OCI-LY3 (cell line): ENCODE data around the gene POU5F1.
A peak's percentile ranks its signal among the peaks of the same experiment; 100 is the strongest.

ENCODE experiments used
- H2AFZ ChIP-seq: fragments of 200-600, 300-600 bp; shearing (Covaris generic); 2 replicates; pipeline ENCODE4 v1.6.0; 2014; ENCODE audit warnings: antibody characterized with exemption, low read depth, low read length
- H3K27ac ChIP-seq: fragments of 200-600, 300-600 bp; sonication (generic); 2 replicates; pipeline ENCODE4 v1.5.1; 2014; ENCODE audit warnings: mild to moderate bottlenecking, low read length, moderate library complexity, mixed read lengths
- H3K27me3 ChIP-seq: fragments of 200-600, 300-600 bp; sonication (generic); 2 replicates; pipeline ENCODE4 v1.6.1; 2014; ENCODE audit warnings: low read depth, low read length, mixed read lengths
- H3K36me3 ChIP-seq: fragments of 200-600, 300-600 bp; sonication (generic); replicated peaks from 2 replicates; pipeline ENCODE3; 2014; ENCODE audit warnings: low read depth, low read length, mixed read lengths
- H3K4me1 ChIP-seq: fragments of 300-600, 200-600 bp; sonication (generic); 2 replicates; pipeline ENCODE4 v1.6.1; 2014; ENCODE audit warnings: low read length, mixed read lengths
- H3K4me2 ChIP-seq: fragments of 200-600, 300-600 bp; sonication (generic); 2 replicates; pipeline ENCODE4 v1.6.1; 2014; ENCODE audit warnings: low read length, mixed read lengths
- H3K4me3 ChIP-seq: fragments of 300-600, 200-600 bp; sonication (generic); 2 replicates; pipeline ENCODE4 v1.5.1; 2014; ENCODE audit warnings: antibody characterized with exemption, mild to moderate bottlenecking, low read length, moderate library complexity
- H3K79me2 ChIP-seq: fragments of 300-600, 200-600 bp; shearing (Covaris generic); 2 replicates; pipeline ENCODE4 v1.6.1; 2014; ENCODE audit warnings: mild to moderate bottlenecking, low read length, mixed read lengths
- H3K9ac ChIP-seq: fragments of 300-600, 200-600 bp; shearing (Covaris generic); 2 replicates; pipeline ENCODE4 v1.6.0; 2014; ENCODE audit warnings: mild to moderate bottlenecking, low read length, moderate library complexity
- H3K9me3 ChIP-seq: fragments of 200-600, 300-600 bp; shearing (Covaris generic); 2 replicates; pipeline ENCODE4 v1.6.1; 2014; ENCODE audit warnings: low read length, mixed read lengths; ENCODE audit not compliant: insufficient read depth
- H4K20me1 ChIP-seq: fragments of 200-600, 300-600 bp; sonication (generic); 2 replicates; pipeline ENCODE4 v1.6.1; 2016; ENCODE audit warnings: low read length, mixed read lengths; ENCODE audit not compliant: insufficient read depth
- CTCF ChIP-seq: fragments of 200-600, 300-600 bp; sonication (generic); IDR thresholded peaks from 2 replicates; pipeline ENCODE4 v1.5.1; 2014; ENCODE audit warnings: antibody characterized with exemption, low read length, low read depth
- EZH2phosphoT487 ChIP-seq: fragments of 200-600 bp; shearing (Covaris generic); IDR thresholded peaks from 2 replicates; pipeline ENCODE4 v1.6.1; 2018; ENCODE audit warnings: antibody characterized with exemption, mixed run types, low read depth

POU5F1 gene

GRCh38 chr6:31158140-31158862, 12.2 kb downstream of the POU5F1 start, which contains the start of gene TCF19:
TCF19 (plus strand) TSS chr6:31158589; CDS start chr6:31159470, 881 bp downstream.
- no peak within 1 kb of the TSS for H2AFZ ChIP-seq
- peak within 1 kb of the TSS; percentile 93 for H3K9ac ChIP-seq
- TF ChIP-seq CTCF: no peak
- no peak for TF ChIP-seq EZH2phosphoT487
- peaks cover 60% of the 10 kb centered on the region for H3K79me2 ChIP-seq
- no peaks in the 10 kb centered on the region for H3K9me3 ChIP-seq
- peaks cover 32% of the 10 kb centered on the region for H3K4me1 ChIP-seq
- H3K4me3 ChIP-seq: peak within 1 kb of the TSS; percentile 94
- peak within 1 kb of the TSS; percentile 98 for H3K4me2 ChIP-seq
- no peaks in the 10 kb centered on the region for H3K27me3 ChIP-seq
- H3K27ac ChIP-seq: peak within 1 kb of the TSS; percentile 77
- peaks cover 34% of the 10 kb centered on the region for H3K36me3 ChIP-seq
- H4K20me1 ChIP-seq: no peaks in the 10 kb centered on the region

- Histone ChIP-seq H3K27me3 (no peaks in the 10 kb centered on the region), H3K4me2 (peak within 1 kb of the TSS; percentile 98), H4K20me1 (no peaks in the 10 kb centered on the region), H3K79me2 (peaks cover 53% of the 10 kb centered on the region), H3K9ac (peak within 1 kb of the TSS; percentile 93), H3K4me3 (peak within 1 kb of the TSS; percentile 94), H2AFZ (no peak within 1 kb of the TSS), H3K36me3 (peaks cover 27% of the 10 kb centered on the region), H3K27ac (peak within 1 kb of the TSS; percentile 77), H3K4me1 (peaks cover 25% of the 10 kb centered on the region), H3K9me3 (no peaks in the 10 kb centered on the region)
- TF ChIP-seq EZH2phosphoT487: no peak
- TF ChIP-seq CTCF: no peak
Observed at GRCh38 chr6:31157513-31158139, 12.9 kb downstream of the POU5F1 start, which contains the start of gene CCHCR1. CCHCR1 (minus strand) TSS chr6:31157802; CDS start chr6:31157600, 202 bp downstream.

- peaks cover 15% of the 10 kb centered on the region; the same call in 1 of the 2 replicates for H3K4me1 ChIP-seq
- H3K9ac ChIP-seq: no peak overlapping the region
- no peak overlapping the region for H2AFZ ChIP-seq
- H3K4me2 ChIP-seq: peak overlapping the region; percentile 91
- no peak overlapping the region for H3K27ac ChIP-seq
- peak overlapping the region; percentile 94; the same call in 1 of the 2 replicates for H3K4me3 ChIP-seq
- peaks cover 18% of the 10 kb centered on the region for H3K36me3 ChIP-seq
- no peaks in the 10 kb centered on the region for H3K27me3 ChIP-seq
- peaks cover 43% of the 10 kb centered on the region for H3K79me2 ChIP-seq
- TF ChIP-seq CTCF (no peak), EZH2phosphoT487 (no peak)
- no peaks in the 10 kb centered on the region for H3K9me3 ChIP-seq
- no peaks in the 10 kb centered on the region for H4K20me1 ChIP-seq
Observed at GRCh38 chr6:31156641-31157040, 13.8 kb downstream of the POU5F1 start.

GRCh38 chr6:31154436-31154835, 16.0 kb downstream of the POU5F1 start:
- Histone ChIP-seq H3K4me1 (peaks cover 6% of the 10 kb centered on the region; the same call in 1 of the 2 replicates), H3K4me2 (no peak overlapping the region), H2AFZ (no peak overlapping the region), H3K27me3 (no peaks in the 10 kb centered on the region), H3K9me3 (no peaks in the 10 kb centered on the region), H3K79me2 (peaks cover 21% of the 10 kb centered on the region), H3K4me3 (no peak overlapping the region), H4K20me1 (no peaks in the 10 kb centered on the region), H3K36me3 (peaks cover 13% of the 10 kb centered on the region), H3K9ac (no peak overlapping the region), H3K27ac (no peak overlapping the region)
- no peak for TF ChIP-seq EZH2phosphoT487
- TF ChIP-seq CTCF: no peak
